Dermis lymphatic vessel endothelial cell (primary cell): ENCODE measurements around the gene FER1L5. TPM values are rescaled to one million over a fixed set of nuclear protein-coding genes. Genes with fewer than 3 reads are reported as not detected.

Experiments used
- total RNA-seq: library from RNA; depleted of rRNA; stranded (reverse); fragments of >200 nt; gene quantifications from 2 replicates; pipeline ENCODE4 v1.2.1, GENCODE V29; 2014

Gene FER1L5
- total RNA-seq: not detected in 2 replicates

DNA sequence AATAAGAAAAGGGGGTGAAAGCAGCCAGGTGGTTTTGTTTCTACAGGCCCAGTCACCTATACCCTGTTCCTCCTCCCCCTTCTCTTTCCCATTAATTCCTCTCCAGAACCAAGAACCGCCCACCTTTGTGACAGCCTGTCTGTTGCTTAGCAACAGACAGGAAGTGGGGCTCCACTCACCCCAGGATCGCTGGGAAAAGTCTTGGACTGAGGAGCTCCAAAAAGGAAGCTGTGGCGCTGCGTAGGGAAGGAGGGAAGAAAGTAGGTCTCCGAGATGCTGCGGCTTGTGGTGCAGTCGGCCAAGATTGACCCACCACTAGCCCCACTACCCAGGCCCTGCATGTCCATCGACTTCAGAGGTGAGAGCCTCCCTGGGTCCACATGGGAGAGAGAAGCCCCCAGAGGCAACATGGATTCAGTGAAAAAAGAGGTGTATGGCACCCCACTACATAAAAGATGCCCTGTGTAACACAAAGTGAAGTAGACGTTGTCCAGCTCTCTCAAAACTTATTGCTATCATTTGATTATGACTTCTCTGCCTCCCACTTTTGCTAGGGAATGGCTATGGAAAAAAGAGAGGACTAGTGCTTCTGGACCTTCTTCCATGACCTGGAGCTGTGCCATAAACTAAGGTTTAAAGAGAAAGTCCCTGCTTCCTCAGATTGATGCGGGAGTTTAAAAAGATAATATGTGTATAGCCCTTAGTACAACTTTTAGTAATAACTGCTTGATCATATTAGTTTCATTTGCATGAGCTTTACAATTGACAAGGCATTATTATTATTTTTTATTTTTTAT, at the start of gene FER1L5:
Gene FER1L5, plus strand, starts transcription at position 201 of the 797 bp plus-strand sequence. Its CDS starts 73 bp downstream, at position 274.

DNA sequence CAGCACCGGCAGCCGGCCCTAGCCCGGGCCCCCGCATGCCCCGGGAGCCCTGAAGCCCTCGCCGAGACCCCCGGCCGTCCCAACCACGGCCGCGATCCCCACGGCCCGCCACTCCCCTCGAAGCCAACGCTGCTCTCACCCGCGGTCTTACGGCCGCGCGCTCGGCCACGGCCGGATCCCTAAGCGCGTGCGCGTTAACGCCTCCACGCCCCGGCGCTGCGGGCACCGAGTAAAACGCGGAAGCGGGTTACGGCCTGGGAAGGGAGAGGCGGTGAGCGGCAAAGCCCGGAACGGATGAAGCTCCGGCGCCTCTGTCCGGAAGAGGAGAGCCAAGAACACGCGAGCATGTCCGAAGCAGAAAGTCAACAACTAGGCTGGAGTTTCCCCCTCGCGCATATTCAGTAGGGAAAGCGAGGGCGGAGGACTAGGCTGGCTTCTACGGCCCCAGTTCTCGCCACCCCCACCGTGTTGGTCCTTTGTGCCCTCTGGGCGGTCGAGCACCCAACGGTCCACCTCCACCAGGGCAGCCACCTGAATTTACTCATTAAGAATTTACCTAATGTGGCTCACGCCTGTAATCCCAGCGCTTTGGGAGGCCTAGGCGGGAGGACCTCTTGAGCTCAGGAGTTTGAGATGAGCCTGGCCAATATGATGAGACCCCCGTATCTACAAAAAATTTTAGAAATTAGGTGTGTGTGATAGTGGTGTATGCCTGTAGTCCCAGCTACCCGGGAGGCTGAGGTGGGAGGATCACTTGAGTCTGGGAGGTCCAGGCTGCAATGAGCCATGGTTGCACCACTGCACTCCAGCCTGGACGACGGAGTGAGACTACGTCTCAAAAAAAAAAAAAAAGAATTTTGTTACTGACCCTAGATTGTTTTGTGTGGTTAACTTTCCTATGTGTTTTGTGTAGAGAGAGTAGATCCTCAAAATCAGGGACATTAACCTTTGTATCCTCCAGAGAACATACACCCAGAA, 4.1 kb upstream of the FER1L5 start, which contains the start of gene KANSL3:
Gene KANSL3, minus strand, starts transcription at position 169 of the 978 bp plus-strand sequence. CDS start 1,177 bp downstream, outside the sequence.

DNA sequence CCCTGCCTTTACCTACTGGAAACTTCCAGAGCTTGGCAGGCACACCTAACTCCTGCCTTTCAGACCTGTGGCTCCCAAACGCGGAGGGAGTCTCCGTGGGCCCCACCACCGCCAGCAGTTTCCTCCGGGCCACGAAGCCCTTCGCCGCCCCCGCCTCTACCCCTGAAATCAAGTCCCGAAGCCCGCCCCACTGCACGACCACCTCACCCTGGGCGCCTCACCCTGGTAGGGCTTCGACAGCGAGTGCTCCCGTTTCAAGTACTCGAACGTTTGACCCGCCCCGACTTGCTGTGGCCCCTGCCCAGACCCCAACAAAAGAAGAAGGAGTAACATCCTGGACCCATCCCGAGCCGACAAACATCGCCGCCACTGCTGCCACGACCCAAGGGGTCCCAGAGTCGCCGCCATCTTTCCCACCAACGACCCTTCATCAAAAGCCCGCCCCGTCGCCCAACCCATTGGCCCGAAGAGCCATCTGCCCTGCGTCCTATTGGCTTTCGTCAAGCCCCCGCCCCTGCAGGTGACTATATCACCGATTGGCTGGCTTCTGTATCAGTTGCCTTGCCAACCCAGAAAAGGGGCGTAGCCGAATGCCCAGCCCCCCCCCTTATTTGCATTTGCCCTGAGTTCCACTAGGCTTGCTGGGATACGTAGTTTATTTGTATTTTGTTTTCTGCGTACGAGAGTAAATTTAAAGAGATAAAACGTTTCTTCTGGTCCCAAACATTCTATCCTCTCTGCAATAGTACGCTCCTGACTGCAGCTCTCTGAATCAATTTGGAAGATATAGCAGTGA, 97.3 kb downstream of the FER1L5 start, which contains the start of gene LMAN2L:
Gene LMAN2L, minus strand, starts transcription at position 432 of the 796 bp plus-strand sequence. Its CDS starts 24 bp downstream, at position 408.

Other genes starting within 250 kb of the FER1L5 start
- gene NEURL3, start 137.4 kb upstream of the FER1L5 start, total RNA-seq: 0.09 and 0.11 TPM in 2 replicates
- gene ARID5A, start 106.0 kb upstream of the FER1L5 start, total RNA-seq: 16.2 and 19.9 TPM in 2 replicates
- 21.7 and 23.8 TPM in 2 replicates for gene KANSL3, start 4.5 kb upstream of the FER1L5 start, total RNA-seq
- gene LMAN2L, start 97.3 kb downstream of the FER1L5 start, total RNA-seq: 14.6 and 17.4 TPM in 2 replicates
- 1.3 and 1.6 TPM in 2 replicates for gene CNNM4, start 118.1 kb downstream of the FER1L5 start, total RNA-seq
- gene CNNM3, start 173.5 kb downstream of the FER1L5 start, total RNA-seq: 9.1 and 12.3 TPM in 2 replicates
- 0.43 and 2.0 TPM in 2 replicates for gene ANKRD23, start 201.3 kb downstream of the FER1L5 start, total RNA-seq
- gene ANKRD39, start 215.3 kb downstream of the FER1L5 start, total RNA-seq: 7.7 and 8.0 TPM in 2 replicates
- 24.2 and 50.0 TPM in 2 replicates for gene SEMA4C, start 227.3 kb downstream of the FER1L5 start, total RNA-seq